PC-9 (cell line): Measurements from ENCODE around the gene CDH1.

Source experiments
- CTCF ChIP-seq: fragments of 200-600 bp; sonication (generic); conservative IDR thresholded peaks from 2 replicates; pipeline ENCODE4 v1.6.1; 2017; ENCODE audit warnings: mixed run types, antibody characterized with exemption, mild to moderate bottlenecking, moderate library complexity
- EZH2 ChIP-seq: fragments of 200-600 bp; sonication (generic); IDR thresholded peaks from 2 replicates; pipeline ENCODE4 v1.8.0; 2017; ENCODE audit warnings: antibody characterized with exemption, low read depth

GRCh38 chr16:68770671-68771070, 33.6 kb downstream of the CDH1 start:
- TF ChIP-seq CTCF (no peak), EZH2 (no peak)
